GM19035 (cell line): ENCODE results near the gene IL1RL2.

ENCODE experiments used
- ATAC-seq: cut with Tn5 transposase; IDR thresholded peaks from one replicate; pipeline ENCODE4 v1.9.1; 2021; ENCODE audit not compliant: unreplicated experiment

The IL1RL2 gene

DNA sequence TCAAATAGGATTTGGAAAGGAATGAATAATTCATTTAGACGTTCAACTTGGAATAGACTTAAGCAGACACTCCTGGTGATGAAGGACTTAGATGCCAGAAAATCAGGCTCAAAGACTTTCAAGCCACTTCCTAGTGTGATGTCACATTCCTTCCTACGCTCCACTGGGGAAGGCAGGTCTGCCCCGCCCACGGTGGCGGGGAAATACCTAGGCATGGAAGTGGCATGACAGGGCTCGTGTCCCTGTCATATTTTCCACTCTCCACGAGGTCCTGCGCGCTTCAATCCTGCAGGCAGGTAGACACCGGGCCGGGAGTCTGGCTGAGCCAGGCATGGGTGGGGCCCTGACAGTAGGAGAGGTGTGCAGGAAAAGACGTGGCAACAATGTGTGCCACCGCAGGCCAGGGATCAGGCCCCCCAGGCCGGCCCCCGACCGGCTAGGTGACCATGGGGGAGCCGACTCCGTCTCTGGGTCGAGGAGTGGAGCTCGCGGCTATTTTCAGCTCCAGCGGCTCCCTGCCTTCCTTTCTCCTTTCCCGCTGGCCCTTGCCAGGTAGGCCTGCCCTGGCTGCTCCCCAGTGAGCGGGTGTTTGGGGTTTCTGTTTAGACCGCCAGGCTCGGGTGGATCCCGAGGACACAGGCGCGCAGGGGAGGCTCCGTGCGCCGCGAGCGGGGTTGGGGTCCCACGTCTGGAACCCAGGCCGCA, at the start of gene IL1RL2:
TSS of gene IL1RL2 (plus strand) at position 233 of the 705 bp plus-strand sequence. CDS start 845 bp downstream, outside the sequence.
- no peak for ATAC-seq

DNA sequence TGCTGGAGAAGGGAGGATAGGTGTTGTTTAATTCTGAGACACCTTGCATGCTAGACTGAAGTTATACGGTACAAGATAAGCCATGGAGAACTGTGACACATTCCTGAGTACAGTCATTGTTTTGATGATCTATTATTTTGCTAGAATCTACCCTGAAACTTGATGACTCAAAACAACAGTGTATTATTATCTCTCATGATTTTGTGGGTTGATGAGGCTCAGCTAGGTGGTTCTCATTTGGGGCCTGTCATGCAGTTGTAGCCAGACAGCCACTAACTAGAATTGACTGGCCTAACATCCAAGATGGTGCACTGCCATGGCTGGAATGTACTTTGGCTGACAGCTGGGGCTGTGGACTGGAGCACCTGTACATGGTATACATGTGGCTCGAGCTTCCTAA, 49.7 kb upstream of the IL1RL2 start:
- no peak for ATAC-seq

DNA sequence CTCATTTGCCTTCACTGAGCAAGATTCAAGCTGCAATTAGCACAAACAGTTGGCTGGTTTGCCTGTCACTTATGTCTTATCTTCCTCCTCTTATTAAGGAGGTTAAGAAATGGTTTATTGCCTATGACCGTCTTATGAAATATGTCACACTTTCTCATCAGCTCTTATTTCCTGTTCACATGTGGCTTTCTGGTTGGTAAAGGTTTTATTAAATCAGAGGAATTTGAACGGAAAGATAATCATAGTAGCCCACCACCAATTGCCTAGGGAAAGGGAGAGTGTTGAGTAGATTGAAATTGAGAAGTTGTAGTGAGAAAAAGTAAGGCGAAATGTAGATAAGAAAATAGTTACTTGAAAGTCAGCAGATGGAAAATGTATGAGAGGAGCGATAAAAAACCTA, 48.5 kb upstream of the IL1RL2 start:
- ATAC-seq: no peak

DNA sequence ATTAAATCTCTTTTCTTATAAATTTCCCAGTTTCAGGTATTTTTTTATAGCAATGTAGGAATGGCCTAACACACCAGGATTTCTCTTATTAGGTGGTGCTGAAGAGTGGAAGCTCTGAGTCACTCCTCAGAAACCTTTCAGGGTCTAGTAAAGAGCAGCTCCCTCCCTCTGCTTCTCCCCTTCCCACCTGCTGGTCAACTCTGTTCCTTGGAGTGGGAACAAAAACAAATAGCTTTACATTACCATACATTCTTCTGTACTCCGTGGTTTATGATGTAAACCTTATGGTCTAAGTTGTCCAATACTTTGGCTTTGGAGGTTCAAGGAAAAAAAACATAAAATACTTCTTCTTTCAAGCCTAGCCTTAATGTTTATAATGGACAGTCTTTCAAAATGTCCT, 47.0 kb upstream of the IL1RL2 start:
- ATAC-seq: no peak

DNA sequence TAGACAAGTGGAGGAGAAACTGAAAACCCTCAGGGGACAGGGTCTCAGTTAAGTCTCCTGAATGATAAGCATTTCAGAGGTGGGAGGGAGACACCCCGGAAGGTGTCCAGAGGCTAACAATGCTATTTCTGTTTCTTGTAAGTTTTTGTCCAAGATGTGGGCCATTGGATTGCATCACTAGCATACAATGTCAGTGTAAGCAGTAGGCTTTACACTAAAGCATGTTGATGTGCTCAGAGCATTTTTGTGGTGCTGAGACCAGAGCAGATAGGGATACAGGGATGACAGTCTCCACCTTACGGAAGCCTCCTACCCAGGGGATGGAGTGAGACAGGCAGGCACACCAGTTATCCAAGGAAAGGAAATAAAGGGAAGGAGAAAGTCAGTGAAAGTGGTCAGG, 46.4 kb upstream of the IL1RL2 start:
- ATAC-seq: no peak

DNA sequence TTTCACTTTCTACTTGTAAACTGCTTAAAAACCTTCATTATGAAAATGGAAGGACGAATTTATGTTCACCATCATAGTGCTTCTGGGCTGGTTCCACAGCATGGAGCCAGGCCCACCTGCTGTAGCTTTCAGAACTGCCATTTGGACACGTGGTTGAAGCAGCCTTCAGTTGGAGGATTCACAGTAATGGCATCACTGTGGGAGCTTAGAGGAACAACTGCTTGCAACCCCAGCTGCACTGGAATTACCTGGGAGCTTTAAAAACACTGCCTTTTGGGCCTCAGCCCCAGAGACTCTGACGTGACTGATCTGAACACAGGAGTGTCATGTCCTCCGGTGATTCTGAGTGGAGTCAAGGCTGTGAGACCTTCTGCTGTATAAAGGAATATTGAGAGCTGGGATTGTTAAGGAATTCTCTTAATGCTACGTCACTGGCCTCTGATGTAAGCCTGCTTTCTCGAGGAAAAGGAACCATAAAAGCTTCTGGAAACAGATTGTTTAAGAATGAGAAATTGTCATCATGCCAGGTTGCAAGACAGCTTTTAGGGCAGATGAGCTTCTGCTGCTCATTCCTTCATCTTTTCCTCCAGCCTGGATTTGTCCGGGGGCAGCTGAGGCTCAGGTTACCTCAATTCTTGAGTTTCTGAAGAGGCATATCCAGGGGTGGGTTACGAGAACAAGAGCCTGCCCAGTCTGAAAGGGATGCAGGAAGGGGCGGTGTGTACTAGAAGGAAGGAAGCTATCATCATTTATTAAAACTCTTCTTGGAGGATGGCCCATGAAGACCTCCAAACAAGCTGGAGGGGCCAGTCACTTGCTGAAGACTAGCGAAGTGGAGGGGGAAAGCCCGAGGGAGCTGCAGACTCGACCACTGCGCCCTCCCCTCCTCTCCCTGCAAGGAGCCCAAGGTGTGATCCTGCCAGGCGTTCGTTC, 45.5 kb upstream of the IL1RL2 start:
- no peak for ATAC-seq

DNA sequence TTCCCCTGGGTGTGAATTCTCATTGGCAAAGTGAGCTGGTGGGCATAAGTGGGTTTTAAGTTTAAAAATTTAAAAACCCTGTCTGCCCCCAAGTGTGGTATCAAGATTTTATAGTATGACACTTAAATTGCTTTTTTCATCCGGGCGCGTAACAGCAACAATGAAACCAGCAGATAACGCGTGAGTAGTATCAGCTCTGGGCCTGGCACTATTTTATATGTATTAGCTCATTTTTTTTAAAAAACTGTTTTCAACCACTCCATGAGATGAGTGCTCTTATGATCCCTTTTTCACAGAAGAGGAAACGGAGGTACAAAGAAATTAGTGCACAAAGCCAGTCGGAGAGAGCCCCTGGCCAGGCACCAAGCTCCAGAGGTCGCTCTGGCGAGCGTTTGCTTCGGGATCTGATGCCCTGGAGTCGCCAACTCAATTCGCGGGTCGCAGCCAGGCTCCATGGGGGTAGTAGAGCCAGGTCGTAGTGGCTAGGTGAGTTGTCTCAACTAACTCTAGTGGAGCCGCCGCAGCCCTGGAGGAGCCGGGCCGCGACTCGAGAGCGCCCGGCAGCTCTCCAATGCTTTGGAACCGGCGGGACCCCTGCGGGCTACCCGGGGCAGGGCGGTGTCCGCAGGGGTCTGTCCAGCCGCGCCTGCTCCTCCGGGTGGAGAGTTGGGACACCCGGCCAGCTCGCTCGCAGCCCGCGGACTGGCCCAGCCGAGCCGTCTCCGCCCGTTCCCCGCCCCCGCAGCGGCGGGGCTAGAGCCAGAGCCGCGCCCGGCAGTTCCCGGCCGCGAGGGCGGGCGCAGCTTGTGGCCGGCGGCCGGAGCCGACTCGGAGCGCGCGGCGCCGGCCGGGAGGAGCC, 44.6 kb upstream of the IL1RL2 start, which contains the start of gene IL1R1:
TSS of gene IL1R1 (plus strand) at position 777 of the 859 bp plus-strand sequence. CDS start 14,979 bp downstream, outside the sequence.
- ATAC-seq: no peak

DNA sequence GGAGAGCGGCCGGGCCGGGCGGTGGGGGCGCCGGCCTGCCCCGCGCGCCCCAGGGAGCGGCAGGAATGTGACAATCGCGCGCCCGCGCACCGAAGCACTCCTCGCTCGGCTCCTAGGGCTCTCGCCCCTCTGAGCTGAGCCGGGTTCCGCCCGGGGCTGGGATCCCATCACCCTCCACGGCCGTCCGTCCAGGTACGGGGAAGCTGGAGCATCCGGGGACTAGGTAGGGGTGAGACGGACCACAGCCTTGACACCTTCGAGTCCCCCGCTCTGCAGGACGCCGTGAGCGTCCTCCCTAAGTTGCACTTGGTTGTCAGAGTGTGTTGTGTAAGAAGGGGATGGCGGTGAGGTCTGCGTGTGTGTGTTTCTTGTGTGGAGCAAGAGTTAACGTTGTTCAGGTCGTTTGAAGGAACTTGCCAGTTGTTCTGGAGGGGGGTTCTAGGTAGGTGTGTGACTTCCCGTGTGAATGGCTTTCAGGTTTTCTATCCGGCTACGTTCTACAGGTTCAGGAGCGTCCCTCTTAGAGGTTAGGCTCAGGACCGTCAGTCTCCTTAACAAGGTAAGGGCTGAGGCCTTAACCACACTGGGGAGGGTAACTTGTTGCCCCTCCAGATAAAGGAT, 43.9 kb upstream of the IL1RL2 start:
- no peak for ATAC-seq

DNA sequence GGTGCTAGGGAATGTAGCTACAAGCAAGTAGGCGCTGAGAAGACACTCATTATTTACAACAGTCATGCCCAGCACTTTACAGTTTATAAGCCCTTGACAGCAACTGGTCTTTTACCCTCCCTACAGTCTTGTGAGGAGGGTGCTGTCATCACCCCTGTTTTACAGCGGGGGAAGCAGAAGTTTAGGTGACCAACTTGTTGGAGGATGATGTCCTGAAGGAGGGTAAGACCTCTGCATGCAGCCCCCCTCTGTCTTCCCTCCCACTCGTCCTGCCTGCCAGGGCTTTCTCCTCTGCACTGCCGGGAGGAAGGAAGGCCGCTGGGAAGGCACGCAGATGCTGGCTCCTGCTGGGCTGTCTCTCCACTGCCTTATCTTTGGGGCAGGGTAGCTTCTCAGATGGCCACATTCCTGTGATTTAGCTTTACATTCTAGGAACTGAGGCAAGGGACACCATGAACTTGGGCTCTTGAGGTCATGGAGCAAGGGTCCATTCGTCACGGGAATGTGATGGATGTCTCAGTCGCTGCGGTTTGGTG, 43.3 kb upstream of the IL1RL2 start:
- no peak for ATAC-seq

DNA sequence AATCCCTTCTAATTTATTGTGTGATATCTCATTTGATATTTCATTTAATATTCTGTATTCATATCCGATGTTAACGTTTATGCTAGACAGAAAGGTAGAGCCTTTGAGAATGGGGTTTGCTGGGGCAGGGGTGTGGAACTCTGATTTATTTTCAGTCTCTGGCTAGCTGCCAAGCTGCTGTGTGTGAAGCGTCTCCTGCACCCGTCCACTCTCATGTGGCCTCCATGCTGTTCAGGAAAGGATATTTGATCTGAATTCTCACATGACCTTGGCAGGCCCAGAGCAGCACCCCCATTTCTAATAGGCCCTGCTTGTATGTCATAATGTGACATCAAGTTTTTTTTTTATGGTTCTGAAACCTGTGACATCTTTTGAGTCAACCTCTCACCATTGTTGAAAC, 42.7 kb upstream of the IL1RL2 start:
- ATAC-seq: no peak

DNA sequence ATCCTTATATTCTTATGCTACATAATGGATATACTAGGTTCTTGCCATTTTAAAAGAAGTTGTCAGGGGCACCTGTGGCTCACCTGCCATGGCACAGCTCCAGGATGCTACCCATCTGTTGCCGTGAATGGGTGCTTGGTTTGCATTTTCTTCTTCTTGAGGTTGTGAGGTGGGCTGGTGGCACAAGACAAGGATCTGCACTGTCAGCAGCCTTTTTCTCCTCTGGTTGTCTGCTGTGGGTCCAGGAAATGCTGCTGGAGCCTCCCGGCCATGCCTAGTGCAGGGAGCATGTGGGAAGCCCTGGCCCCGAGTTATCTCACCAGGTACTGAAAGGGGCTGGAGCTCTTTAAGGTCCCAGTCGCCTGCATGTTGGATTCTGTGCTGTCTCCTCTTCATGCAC, 41.7 kb upstream of the IL1RL2 start:
- ATAC-seq: no peak

DNA sequence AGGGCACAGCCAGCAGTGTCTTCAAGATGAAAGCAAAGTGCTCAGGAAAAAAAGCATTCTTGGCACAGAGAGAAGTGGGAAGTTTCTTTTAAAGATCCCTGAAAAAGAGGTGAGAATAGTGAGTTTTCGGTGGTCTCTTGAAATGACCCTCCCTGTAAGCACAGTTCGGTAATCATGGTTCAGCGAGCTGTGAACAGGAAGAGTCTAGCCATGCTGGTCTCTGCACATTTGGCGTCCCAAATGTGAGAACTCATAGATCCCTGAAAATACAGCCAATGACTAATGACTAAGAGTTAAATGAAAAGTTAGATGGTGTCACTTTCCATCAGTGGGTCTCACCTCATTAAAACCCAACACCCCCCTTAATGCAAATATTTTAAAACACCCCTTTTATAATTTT, 40.9 kb upstream of the IL1RL2 start:
- no peak for ATAC-seq

DNA sequence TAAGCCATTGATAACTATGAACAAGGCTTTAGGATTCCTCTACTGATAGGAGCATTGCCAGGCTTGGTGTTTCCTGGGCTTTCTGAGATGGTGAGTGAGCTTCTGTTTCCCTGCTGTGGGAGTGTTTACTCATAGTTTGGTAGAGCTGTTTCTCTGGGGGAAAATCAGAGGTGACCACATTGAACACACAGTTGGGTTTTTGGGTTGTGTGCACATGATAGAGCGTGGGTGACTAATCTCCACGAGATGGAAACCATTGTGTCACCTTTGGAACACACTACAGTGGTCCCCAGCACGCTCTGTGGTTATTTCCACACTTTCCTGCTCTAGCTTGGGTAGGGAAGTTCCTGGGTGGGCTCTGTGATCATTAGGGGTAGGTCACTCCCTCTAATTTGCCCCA, 38.9 kb upstream of the IL1RL2 start:
- no peak for ATAC-seq

DNA sequence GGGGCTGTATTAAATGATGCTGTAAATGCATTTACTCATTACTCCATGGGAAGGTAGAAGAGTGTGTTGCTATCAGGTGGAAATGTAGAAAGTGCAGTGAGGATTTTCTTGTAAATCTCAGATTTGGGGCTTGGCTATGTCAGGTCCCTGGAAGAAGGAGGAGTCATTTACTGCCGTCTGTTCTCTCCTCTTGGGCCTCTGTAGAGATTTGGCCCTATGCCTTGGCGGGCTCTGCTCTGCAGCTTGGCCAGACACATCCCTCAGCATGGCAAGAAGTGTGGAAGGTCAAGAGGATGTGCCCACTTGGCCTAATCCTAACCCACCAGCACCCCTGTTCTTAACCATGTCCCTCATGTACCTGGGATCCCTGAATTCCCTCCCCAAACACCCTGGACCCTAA, 37.6 kb upstream of the IL1RL2 start:
- ATAC-seq: no peak

DNA sequence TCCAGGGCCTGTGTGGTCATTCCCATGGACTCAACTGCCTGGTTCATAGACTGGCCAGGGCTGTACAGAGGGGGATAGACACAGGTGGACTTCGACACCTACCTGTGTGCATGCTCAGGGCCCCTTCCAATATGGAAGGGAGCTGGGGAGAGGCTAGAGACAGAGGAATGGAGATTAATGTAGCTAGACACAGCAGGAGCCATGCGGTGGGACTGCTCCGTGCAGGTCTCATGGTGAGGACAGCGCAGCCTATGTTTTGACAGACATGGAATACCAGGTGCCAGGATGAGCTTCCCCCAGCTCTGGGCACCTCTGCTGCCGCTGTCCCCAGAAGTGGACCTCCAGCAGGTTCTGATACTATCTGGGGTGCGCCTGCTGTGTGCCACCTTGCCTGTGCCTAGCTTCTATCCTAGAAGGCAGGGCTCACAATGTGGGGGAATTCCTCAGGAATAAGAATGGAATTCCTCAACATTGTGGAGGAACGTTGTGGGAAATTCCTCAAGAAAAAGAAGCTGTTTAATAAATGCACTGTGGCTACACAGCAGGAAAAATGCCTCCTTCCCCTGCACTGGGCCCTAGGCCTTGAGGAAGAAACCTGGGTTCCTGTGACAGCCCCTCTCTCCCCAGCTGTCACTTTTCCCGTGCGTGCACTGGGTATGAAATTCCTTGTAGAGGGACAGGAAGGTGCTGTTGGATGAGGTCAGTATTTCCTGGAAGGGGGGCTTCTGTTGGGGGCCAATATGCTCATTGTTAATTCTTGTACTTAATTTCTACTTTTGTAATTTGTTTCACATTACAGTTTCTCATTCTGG, 37.0 kb upstream of the IL1RL2 start:
- ATAC-seq: no peak

DNA sequence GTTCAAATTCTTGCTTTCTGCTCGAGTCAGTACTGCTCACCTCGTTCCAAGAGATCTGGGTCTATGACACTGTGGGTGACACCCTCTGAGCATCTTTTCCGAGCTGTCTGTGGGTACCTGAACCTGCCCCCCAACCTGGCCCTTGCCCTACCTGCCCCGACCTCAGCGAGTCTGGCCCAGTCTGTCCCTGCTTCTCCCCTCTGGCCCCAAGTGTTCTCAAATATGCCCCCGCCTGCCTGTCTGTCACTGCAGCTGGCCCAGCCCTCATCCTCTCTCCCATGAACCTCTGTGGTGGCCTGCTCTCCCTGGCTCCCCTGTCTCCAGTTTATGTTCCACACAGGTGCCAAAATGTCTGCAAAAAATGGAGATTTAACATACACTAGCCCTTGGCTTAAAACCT, 32.5 kb upstream of the IL1RL2 start:
- ATAC-seq: no peak

DNA sequence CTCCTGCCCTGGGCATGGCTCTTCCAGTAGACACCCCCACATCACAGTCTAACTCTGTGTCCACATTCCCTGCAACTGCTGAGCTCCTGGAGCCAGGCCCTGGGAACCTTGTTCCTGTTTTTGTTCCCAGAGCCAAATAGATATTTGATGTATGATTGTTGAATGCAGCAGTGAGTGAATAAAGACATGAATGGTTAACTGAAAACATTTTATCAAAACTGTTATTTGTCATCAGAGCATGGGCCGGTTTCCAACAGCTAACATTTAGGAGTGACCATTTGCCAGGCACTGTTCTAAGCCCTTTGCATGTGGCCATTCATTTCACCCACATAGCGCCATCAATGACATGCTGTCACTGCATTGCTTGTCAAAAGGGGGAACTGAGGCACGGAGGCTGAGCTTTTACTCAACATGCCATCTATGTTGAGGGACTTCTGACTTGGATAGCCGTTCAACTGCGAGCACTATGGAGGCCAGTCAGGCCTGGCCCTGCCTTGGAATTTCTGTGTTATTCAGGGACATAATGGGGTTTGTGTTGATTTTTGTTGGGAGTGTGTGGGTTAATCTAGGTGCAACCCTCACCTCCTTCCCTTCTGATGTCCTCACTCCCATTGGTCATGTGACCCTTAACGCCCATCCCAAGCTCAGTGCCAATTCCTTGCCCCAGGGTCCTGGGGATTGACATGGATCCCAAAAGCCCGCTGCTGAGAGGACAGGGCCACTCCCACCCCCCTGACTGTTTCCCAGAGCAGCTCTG, 31.7 kb upstream of the IL1RL2 start:
- ATAC-seq: no peak

DNA sequence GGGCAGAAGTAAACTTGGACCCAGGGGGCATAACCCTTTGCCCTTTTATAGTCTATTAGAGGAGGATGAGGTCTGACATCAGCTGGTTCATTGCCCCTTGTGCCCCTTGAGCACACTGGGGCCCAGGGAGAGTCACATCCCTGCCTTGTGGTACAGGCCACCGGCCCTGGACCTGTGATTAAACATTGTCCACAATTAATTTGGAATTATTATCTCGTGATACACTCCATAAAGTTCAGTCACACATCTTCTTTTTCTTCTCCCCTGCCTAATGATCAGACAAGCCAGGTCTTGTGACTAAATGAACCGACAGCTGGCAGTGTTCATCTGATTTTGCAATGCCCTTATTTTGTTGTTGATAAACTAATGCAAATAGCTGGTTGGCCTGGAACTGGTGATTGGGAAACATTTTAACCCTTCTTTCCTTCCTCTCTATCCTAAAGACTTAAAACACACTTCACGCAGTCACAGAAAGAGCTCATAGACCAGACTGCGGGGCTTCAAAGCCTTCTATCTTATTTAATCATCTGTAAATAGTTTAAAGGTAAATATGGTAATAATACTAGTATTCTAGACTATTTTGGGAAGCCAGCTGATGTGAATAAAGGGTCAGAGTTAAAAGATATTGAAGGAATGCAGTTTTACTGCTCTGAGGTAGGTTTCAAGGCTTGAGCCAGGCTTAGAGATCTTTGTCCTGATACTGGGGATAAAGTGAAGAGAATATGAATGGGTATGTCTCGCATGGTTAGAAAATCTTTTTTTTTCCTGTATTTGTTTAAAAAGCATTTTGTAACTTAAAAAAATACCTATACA, 30.9 kb upstream of the IL1RL2 start:
- no peak for ATAC-seq
